GM18508 (cell line): Measurements from ENCODE around the gene TCP11.
"Not testable (repeated sequence)": the region's sequence is repeated elsewhere in the genome, so short reads cannot be mapped to it uniquely, and the experiment has no call there.

ENCODE experiments used
- ATAC-seq: cut with Tn5 transposase; IDR thresholded peaks from one replicate; pipeline ENCODE4 v1.9.1; 2021; ENCODE audit warnings: moderate number of reproducible peaks; ENCODE audit not compliant: insufficient read depth, unreplicated experiment

TCP11 gene

GRCh38 chr6:35148167-35148741 lies 7.1 kb upstream of the TCP11 start:
- ATAC-seq = no peak

DNA sequence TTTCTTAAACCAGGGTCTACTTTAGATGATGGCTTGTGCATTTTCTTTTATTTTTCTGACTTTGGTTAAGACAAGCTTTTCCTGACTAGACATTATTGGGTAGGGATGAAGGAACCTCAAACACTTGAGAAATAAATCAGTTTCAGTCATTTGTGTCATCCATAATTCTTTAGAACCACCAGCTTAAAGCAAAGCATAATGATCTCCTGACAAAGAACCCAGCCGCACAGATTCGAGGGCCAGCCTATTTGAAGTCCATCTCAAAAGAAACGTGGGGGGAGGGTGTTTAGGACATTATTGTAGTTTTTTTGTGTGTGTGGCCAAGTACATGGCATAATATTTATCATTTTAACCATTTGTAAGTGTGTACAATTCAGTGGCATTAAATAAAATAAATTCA lies 6.3 kb upstream of the TCP11 start:
- no peak for ATAC-seq

DNA sequence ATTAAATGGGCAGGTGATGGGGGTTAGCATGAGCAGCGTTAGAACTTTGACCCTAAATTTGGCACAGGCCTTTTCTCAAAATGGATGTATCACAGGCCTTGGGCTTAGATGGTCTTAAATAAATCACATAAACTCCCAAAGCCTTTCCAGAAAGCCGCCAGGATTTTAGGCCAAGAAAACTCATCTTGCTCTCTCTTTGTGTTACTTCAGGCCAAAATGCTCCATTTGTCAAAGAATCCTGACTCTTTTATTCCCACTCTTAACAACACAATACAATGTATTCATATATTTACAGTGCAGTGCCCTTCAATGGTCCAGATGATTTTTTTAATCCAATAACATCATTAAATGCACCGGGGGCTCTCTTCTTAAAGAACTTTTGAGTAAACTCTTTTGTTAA lies 5.9 kb upstream of the TCP11 start:
- ATAC-seq = no peak

GRCh38 chr6:35146453-35146852 lies 5.3 kb upstream of the TCP11 start:
- no peak for ATAC-seq

DNA sequence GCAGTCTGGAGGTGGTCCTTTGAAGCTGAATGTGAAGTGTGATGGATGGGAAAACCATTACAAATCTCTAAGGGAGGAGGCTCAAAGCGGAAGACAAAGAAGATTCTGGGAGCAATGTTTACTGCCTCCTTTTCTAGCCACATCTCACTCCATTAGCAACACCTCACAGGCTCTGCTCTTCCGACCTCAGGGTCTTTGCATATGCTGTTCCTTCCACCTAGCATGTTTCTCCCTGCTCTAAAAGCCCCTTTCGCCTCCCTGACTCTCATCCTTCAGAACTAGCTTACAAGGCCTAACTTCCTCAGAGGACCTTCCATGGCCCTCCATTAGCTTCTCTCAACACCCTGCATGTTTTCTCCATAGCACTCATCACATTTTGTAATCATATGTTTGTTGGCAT lies 4.6 kb upstream of the TCP11 start:
- ATAC-seq = no peak

DNA sequence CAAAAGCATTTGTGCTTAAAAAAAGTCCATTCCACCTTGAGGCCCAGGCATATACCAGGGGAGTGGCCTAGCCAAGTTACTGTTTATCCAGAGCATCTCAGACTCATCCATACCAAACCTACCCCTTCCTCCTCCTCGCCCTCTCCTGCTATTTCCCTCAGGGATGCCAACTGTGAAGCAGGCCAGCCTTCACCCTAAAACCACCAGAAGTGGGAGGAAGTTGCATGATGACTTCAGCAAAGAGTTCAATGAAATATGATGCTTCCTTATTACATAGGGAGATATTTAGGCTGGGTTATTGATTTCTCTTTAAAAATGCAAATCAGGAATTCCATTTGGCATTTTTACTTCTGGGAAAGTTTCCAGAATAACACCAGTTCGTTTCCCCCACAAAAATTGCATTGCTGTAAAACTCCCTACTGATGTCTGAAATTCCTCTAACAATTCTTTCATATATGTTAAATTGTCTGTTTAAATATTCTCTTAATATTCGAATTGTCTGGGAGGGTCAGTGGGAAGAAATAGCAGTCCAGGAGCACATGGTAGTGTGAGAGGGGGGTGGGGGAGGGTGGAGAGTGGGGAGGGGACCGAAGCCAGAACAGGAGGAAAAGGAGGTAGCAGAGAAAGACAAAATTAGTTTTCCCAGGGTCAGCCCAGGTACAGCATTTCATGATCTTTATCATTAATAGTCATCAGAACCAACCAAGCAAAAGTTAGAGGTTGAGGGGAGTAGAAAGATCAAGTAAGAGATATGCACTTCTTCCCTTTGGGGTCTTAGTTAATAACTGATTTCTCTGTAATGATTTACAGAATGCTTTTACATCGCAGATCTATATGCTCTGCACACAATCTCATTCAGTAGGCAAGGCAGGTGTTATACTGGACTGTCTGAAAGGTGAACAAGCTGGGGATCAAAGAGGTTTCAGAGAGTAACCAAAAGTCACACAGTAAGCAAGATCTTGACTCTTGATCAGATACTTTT lies 1.7 kb upstream of the TCP11 start:
- ATAC-seq = no peak

GRCh38 chr6:35140639-35141006 lies 516 bp downstream of the TCP11 start:
- ATAC-seq = no peak

DNA sequence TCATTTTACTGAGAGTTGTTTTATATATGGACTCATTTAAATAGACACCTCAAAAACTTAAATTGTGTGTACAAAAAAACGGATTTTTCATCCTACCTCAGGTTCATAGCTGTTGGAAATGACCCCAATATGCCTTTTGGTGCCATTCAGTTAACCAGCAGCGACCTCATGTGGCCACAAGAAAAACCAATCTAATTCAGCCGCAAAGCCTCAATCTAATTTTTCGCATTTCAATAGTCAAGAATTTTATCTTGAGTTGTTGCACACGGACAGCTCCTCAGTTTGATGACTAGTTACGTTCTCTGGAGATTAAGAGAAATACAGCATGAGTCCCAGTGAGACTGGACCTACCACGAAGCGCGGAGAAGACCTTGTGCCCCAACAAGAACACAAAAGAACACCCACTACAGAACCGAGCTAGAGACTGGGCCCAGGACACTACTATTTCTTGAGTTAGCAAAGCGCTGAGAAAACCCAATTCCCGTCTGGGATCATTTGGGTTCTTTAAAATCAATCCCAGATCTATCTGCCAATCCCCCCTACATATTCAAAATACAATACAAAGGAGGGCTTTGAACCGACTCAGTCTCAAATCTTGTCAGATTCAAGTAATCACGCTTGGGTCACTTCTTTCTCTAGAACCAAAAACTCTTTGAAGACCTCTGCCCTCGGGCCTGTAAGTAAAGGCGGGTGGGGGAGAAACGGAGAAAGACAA lies 1.1 kb downstream of the TCP11 start:
- ATAC-seq = no peak

DNA sequence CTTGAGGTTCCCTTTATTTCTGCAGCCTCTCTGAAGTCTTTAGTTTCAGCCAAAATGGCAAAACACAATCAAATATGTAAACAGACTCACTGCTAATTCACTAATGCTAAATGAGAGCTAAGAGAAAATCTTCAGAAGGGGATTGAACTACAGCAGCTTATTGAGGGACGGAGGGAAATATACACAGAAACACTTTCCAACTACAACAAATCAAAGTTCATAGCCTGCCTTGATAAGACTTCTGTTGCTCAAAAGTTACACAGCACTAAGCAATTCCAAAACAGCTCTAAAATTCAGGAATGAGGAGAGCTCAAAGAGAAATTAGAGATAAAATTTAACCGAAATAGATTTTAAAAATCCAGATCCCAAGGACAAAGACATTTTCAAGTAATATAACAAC lies 1.7 kb downstream of the TCP11 start:
- ATAC-seq = no peak

- ATAC-seq = not testable (repeated sequence)
Observed at GRCh38 chr6:35138191-35138590, 2.9 kb downstream of the TCP11 start.

GRCh38 chr6:35136185-35136584 lies 5.0 kb downstream of the TCP11 start:
- ATAC-seq = no peak

DNA sequence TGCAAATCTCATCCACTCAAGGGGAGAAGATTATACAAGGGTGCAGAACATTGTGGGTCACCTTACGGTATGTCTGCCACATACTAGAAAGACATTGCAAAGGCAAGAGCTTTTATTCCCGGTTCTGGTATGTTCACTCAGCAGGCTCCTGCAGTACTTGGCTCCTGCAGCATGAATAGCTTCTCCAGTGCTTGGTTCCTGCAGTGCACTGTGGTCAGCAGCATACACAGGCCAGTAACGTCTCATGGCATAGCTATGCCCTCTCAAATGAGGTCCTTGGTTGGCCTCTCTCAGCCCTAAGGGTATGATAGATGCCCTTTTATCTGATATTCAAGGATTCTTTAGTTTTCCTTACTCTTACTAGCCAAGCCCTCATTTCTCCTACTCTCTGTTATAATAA lies 12.6 kb downstream of the TCP11 start:
- ATAC-seq = no peak

DNA sequence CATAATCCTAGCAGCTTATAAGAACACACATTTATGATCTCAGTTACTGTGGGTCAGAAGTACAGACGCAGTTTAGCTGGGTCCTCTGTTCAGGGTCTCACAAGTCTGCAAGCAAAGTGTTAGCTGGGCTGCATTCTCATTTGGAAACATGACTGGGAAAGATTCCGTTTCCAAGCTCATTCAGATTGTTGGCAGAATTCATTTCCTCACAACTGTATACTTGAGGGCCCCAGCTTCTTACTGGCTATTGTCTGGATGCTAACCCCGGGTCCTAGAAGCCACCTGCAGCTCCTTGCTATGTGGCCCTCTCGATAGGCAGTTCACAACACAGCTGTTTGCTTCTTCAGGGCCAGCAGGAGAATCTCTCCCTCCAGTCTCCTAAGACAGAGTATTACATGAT lies 13.1 kb downstream of the TCP11 start:
- ATAC-seq = no peak

GRCh38 chr6:35124356-35124755 lies 16.8 kb downstream of the TCP11 start:
- ATAC-seq = no peak

- no peak for ATAC-seq
Observed at GRCh38 chr6:35120746-35121145, 20.4 kb downstream of the TCP11 start.

- ATAC-seq = no peak
Observed at GRCh38 chr6:35108309-35108885, 32.7 kb downstream of the TCP11 start.

GRCh38 chr6:35107761-35108160 lies 33.4 kb downstream of the TCP11 start:
- not testable (repeated sequence) for ATAC-seq

DNA sequence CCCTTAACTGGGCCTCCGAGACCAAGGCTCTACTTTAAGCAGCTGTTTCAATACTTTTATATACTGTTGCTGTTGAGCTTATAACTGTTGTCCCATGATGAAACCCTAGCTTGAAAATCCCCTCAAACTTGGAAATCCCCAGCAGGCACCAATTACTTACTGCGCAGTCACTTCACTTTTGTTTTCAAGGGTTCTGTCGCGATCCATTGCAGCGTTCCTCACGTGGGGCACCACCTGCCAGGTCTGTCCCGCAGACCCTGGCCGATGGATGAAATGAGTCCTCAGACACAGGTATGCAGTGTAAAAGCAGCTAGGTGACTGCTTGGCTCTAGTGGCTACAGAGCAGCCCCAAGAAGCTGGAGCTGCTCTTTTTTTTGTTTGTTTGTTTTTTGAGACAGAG lies 33.9 kb downstream of the TCP11 start:
- ATAC-seq = not testable (repeated sequence)

DNA sequence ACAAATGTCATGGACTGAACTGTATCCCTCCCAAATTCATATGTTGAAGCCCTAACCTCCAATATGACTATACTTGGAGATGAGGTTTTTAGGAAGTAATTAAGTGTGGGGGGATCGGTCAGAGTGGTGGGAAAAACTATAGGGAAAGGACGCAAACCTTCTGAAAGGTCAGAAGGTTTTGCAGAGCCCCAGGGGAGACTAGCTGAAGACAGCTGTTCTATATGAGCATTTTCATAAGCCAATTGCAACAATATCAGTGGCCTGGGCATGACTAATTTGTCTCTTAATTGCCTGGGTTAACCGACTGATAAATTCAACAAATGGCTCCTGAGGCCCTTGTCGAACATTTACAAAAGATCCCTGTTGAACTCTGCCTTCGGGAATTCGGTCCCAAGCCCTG lies 35.1 kb downstream of the TCP11 start:
- not testable (repeated sequence) for ATAC-seq

DNA sequence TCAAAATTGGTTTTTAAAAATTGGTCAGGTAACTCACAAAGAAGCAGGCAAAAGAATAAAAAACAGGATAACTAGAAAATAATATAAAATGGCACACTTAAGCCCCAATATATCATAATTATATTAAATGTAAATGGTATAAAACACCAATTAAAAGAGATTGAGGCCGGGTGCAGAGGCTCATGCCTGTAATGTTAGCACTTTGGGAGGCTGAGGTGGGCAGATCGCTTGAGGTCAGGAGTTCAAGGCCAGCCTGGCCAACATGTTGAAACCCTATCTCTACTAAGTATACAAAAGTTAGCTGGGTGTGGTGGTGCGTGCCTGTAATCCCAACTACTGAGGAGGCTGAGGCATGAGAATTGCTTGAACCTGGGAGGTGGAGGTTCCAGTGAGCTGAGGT lies 36.1 kb downstream of the TCP11 start:
- ATAC-seq = no peak

GRCh38 chr6:35099116-35099515 lies 42.0 kb downstream of the TCP11 start:
- no peak for ATAC-seq
